VCaP (cell line): ENCODE measurements around the gene INO80E.

Experiments
- H3K27ac ChIP-seq: fragments of 450-650 bp; 2 replicates; pipeline ENCODE4 v1.5.1; 2017
- TF ChIP-seq, protein P1 (sequence below): fragments of 450-650 bp; conservative IDR thresholded peaks from 2 replicates; pipeline ENCODE4 v1.5.1; 2017; ENCODE audit warnings: mild to moderate bottlenecking, moderate library complexity

INO80E gene

GRCh38 chr16:30004424-30004776 is 8.4 kb downstream of the INO80E start:
- TF ChIP-seq, protein P1, sequence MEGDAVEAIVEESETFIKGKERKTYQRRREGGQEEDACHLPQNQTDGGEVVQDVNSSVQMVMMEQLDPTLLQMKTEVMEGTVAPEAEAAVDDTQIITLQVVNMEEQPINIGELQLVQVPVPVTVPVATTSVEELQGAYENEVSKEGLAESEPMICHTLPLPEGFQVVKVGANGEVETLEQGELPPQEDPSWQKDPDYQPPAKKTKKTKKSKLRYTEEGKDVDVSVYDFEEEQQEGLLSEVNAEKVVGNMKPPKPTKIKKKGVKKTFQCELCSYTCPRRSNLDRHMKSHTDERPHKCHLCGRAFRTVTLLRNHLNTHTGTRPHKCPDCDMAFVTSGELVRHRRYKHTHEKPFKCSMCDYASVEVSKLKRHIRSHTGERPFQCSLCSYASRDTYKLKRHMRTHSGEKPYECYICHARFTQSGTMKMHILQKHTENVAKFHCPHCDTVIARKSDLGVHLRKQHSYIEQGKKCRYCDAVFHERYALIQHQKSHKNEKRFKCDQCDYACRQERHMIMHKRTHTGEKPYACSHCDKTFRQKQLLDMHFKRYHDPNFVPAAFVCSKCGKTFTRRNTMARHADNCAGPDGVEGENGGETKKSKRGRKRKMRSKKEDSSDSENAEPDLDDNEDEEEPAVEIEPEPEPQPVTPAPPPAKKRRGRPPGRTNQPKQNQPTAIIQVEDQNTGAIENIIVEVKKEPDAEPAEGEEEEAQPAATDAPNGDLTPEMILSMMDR: no peak
- no peak overlapping the region for H3K27ac ChIP-seq

DNA sequence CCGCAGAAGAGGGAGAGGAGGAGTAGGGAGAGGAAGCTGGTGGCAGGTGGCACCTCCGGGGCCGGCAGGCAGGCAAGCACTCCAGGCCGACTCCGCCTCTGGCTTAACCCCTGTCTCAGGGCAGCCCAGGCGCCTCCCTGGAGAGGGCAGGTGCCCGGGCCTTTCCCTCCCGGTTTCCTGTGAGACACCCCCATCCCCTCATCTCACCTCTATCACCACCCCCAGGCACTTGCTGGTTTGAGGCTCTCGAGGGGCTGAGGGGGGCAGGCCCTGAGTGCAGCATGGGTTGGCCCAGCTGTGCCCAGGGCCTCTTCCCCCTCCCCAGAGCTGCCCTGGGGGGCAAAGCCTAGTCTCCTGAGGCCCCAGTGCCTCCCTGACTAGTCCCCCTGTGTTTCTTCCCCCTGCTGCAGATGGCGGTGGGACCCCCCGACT is 8.8 kb downstream of the INO80E start:
- TF ChIP-seq, protein P1: no peak
- H3K27ac ChIP-seq: no peak overlapping the region

- no peak overlapping the region for H3K27ac ChIP-seq
Observed at GRCh38 chr16:30005341-30006094, 9.5 kb downstream of the INO80E start.

GRCh38 chr16:30006095-30006473 is 10.0 kb downstream of the INO80E start:
- TF ChIP-seq, protein P1: no peak
- no peak overlapping the region for H3K27ac ChIP-seq

More at GRCh38 chr16:30005341-30006094, 9.5 kb downstream of the INO80E start:
- TF ChIP-seq, protein P1: peak; percentile 81

GRCh38 chr16:30006659-30007377 is 10.8 kb downstream of the INO80E start:
- TF ChIP-seq, protein P1: no peak
- H3K27ac ChIP-seq: no peak overlapping the region

GRCh38 chr16:30007378-30007895 is 11.4 kb downstream of the INO80E start:
- TF ChIP-seq, protein P1: no peak

DNA sequence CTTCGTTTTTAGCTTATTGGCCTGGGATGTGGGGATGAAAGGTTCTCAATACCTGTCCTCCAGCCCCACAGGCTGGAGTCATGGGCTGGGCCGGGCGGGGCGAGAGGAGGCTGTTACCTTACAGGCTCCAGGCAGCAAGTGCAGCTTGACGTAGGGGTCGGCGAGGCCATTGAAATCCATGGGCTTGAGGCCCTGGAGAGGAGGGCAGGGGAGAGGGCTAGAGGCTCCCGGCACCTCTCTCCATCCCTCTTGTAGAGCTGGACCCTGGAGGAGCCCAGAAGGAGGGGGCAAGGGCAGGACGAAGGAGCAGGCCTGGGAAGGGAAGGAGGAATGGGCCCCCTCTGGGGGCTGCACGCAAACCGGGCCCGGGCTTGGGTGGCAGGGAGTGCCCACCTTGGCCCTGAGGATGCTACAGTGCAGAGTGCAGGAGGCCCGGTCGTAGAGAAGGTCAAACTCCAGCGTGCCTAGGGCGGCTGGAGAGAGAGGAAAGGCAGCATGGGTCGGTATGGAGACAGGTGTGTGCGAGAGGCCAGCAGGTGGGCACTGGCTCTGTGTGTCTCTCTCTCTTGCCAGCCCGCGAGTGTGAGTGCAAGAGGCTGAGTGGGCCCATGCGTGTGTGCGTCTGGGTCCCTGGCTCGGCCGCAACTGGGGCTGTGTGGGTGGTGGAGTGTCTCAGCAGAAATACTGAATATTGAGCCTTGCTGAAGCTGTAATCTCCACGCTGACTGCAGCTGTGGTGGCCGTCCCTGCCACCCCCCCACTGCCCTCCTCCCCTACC is 13.2 kb downstream of the INO80E start:
- TF ChIP-seq, protein P1: no peak
- H3K27ac ChIP-seq: no peak overlapping the region

More at GRCh38 chr16:30007378-30007895, 11.4 kb downstream of the INO80E start:
- H3K27ac ChIP-seq: no peak overlapping the region
